ACC112 (cell line): ENCODE data around the gene VRK3.
"Not testable (repeated sequence)": the region's sequence is repeated elsewhere in the genome, so short reads cannot be mapped to it uniquely, and the experiment has no call there.

Experiments used
- H2AFZ ChIP-seq: fragments of 200-600 bp; sonication (generic); one replicate; pipeline ENCODE4 v1.6.0; 2017; ENCODE audit warnings: antibody characterized with exemption, low read length; ENCODE audit not compliant: unreplicated experiment
- H3K27ac ChIP-seq: fragments of 200-600 bp; sonication (generic); 2 replicates; pipeline ENCODE4 v1.5.1; 2014; ENCODE audit warnings: low read depth, mild to moderate bottlenecking, antibody characterized with exemption, low read length, moderate library complexity
- H3K27me3 ChIP-seq: fragments of 200-600 bp; sonication (generic); 2 replicates; pipeline ENCODE4 v1.6.1; 2014; ENCODE audit warnings: mild to moderate bottlenecking, antibody characterized with exemption, low read length, moderate library complexity, mixed read lengths; ENCODE audit not compliant: insufficient read depth
- H3K36me3 ChIP-seq: fragments of 200-600 bp; sonication (generic); 2 replicates; pipeline ENCODE4 v1.6.1; 2016; ENCODE audit warnings: mild to moderate bottlenecking, antibody characterized with exemption, low read length, moderate library complexity, mixed read lengths; ENCODE audit not compliant: insufficient read depth
- H3K4me1 ChIP-seq: fragments of 200-600 bp; sonication (generic); one replicate; pipeline ENCODE4 v1.6.1; 2016; ENCODE audit warnings: low read length, mixed read lengths; ENCODE audit not compliant: insufficient read depth, unreplicated experiment, control insufficient read depth
- H3K4me3 ChIP-seq: fragments of 200-600 bp; sonication (generic); 2 replicates; pipeline ENCODE4 v1.5.1; 2014; ENCODE audit warnings: mild to moderate bottlenecking, low read depth, low read length
- H3K79me2 ChIP-seq: fragments of 200-600 bp; sonication (generic); one replicate; pipeline ENCODE4 v1.6.0; 2016; ENCODE audit warnings: low read length; ENCODE audit not compliant: control insufficient read depth, unreplicated experiment, insufficient read depth

VRK3 gene

DNA sequence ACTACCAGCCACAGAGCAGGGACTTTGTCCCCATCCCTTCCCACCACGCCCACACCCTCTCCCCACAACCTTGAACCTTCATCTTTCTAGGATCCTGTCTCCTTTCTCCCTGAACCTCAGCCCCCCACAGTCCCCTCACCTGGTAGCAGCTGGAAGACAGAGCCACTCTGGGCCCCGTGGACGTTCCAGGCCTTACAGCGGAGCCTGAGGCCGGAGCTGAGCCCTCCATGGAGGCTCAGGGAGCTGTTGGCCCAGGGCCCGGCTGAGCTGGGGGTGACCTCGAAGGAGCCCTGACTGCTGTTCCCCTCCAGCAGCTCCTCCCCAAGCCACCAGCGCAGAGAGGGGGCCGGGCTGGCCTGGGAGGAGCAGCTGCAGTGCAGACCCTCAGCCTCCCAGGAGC lies 67.0 kb downstream of the VRK3 start:
- H3K79me2 ChIP-seq, H3K27ac ChIP-seq, H3K4me3 ChIP-seq, H3K27me3 ChIP-seq, H3K4me1 ChIP-seq, H2AFZ ChIP-seq, H3K36me3 ChIP-seq: not testable (repeated sequence)

DNA sequence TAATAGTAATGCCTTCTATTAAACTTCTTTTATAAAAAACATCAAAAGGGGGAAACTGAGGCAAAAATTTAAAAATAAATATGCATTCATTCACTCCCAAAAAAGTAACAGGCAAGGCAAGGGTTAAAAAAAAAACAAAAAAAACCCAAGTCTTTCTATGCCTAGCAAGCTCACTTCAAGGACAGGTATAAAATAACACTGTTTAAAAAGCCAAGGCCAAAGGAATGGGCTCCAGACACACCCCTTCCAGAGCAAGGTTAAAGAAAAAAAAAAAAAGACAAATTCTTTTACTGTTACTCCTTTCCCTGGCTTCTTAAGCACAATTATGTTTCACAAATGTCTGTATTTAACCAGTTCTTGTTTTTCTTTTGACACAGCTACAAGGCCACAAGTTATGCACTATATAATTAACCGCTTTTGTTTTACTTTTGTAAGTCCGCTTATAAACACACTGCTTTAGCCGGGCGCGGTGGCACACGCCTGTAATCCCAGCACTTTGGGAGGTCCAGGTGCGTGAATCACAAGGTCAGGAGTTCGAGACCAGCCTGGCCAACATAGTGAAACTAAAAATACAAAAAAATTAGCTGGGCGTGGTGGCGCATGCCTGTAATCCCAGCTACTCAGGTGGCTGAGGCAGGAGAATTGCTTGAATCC lies 67.8 kb downstream of the VRK3 start:
- Histone ChIP-seq H2AFZ (no peak overlapping the region), H3K79me2 (no peaks in the 10 kb centered on the region), H3K27me3 (no peaks in the 10 kb centered on the region), H3K36me3 (no peaks in the 10 kb centered on the region), H3K4me3 (no peak overlapping the region), H3K27ac (no peak overlapping the region), H3K4me1 (no peaks in the 10 kb centered on the region)

DNA sequence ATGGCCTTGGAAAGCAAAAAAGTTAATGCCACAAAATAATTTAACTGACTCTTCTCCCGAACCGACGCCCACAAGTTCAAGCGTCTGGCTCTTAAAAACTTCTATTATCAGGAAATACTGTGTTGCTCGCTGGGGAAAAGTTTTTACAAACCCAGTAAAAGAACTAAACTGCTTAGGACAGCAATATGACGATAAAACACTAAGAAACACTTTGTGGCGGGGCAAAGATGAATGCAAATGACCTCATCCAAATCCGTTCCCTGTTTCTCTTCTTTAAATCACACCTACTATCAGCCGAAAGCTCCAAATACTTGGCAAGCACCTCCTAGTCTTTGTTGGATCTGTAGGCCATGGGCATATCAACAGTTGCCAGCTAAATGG lies 69.1 kb downstream of the VRK3 start:
- Histone ChIP-seq H2AFZ (no peak overlapping the region), H3K79me2 (no peaks in the 10 kb centered on the region), H3K4me1 (no peaks in the 10 kb centered on the region), H3K27me3 (no peaks in the 10 kb centered on the region), H3K27ac (no peak overlapping the region), H3K4me3 (no peak overlapping the region), H3K36me3 (no peaks in the 10 kb centered on the region)

DNA sequence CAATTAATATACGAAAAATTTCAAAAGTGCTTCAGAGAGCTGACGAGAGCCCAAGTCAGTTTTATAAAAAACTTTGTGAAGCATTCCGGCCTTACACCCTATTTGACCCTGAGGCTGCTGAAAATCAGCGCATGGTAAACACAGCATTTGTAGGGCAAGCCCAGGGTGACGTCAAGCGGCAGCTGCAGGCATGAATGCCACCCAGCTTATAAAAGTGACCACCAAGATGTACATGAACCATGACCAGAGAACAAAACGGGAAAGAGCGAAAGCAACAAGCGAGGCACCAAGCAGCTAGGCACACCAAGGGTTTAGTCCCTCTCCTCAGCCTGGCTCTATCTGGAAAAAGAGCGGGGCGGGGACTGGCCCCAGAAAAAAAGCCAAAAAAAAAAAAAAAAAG lies 70.2 kb downstream of the VRK3 start:
- no peak overlapping the region for H3K4me3 ChIP-seq
- no peaks in the 10 kb centered on the region for H3K4me1 ChIP-seq
- H3K36me3 ChIP-seq, result no peaks in the 10 kb centered on the region
- H3K27me3 ChIP-seq, result no peaks in the 10 kb centered on the region
- no peak overlapping the region for H2AFZ ChIP-seq
- H3K79me2 ChIP-seq, result no peaks in the 10 kb centered on the region
- no peak overlapping the region for H3K27ac ChIP-seq

DNA sequence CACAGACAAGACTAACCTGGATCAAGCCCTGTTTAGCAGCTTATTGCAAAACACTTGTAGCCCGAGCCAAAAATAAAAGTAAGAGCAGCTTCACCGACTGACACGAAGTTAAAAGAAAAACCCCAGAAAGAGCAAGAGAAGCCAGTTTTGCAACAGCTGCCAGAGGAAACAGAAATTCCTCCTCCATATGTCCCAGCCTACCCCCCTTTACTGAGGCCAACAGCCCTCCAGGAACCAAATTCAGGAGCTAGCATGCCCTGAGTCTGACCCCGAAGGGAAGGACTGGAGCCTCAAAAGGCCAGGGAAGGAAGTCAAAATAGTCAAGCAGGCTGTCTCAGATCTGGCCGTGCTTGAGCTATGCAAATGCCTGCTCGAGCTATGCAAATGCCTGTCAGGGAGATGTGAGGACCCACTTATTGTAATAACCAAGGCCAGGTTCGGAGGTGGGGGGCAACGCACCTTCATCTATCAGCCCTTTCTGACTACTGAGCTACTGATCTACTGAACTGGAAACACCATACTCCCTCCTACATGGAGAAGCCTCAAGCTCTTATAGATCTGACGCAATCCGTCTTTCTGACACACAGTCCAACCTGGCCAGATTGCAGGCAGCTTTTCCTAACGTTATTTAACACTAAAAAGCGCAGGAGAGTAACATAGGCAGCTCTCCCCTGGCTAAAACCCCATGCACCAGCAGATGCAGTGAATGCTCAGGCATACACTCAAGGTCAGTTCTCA lies 70.9 kb downstream of the VRK3 start:
- no peak overlapping the region for H2AFZ ChIP-seq
- H3K36me3 ChIP-seq, result no peaks in the 10 kb centered on the region
- H3K4me3 ChIP-seq, result no peak overlapping the region
- no peaks in the 10 kb centered on the region for H3K27me3 ChIP-seq
- H3K4me1 ChIP-seq, result no peaks in the 10 kb centered on the region
- no peaks in the 10 kb centered on the region for H3K79me2 ChIP-seq
- no peak overlapping the region for H3K27ac ChIP-seq

DNA sequence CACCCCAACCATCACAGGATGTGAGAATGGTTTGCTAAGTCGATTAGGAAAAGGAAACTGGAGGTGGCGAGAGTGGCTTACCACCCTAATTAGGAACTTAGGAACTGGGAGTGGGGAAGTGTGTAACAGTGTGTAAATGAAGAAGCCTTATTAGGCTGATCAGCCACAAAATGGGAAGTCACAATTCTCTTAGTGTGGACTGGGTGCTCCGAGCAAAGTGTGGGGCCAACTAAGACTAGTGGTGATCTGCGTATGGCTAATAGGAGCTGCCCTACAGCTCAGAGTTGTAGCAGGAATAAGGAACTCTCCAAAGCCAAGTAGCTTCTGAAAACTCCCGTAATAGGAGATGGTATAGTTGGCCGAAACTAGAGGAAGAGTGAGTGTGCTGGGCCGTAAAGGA lies 71.8 kb downstream of the VRK3 start:
- H3K79me2 ChIP-seq, result no peaks in the 10 kb centered on the region
- H2AFZ ChIP-seq, result no peak overlapping the region
- H3K36me3 ChIP-seq, result no peaks in the 10 kb centered on the region
- H3K27me3 ChIP-seq, result no peaks in the 10 kb centered on the region
- H3K4me3 ChIP-seq, result no peak overlapping the region
- no peaks in the 10 kb centered on the region for H3K4me1 ChIP-seq
- H3K27ac ChIP-seq, result no peak overlapping the region

DNA sequence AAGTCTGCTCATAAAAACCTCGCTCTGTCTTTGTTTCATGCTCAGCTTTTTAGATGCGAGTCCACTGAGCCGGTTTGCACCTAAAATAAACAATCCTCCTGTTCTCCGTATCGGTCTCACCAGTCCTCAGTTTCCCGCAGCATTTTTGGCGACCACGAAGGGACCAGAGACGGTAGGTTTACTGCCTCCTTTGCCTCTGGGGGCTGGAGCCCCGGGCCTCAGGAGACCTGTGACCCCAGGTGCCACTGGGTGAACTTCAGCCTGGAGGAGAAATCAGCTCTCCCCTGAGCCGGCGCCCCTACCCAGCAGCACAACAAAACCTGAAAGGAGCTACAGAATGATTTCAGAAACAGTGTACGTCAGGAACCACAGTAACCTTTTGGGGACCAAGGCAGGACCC lies 72.3 kb downstream of the VRK3 start:
- H3K27me3 ChIP-seq, result no peaks in the 10 kb centered on the region
- H3K4me1 ChIP-seq, result no peaks in the 10 kb centered on the region
- no peak overlapping the region for H3K4me3 ChIP-seq
- H2AFZ ChIP-seq, result no peak overlapping the region
- no peaks in the 10 kb centered on the region for H3K79me2 ChIP-seq
- H3K36me3 ChIP-seq, result no peaks in the 10 kb centered on the region
- no peak overlapping the region for H3K27ac ChIP-seq

DNA sequence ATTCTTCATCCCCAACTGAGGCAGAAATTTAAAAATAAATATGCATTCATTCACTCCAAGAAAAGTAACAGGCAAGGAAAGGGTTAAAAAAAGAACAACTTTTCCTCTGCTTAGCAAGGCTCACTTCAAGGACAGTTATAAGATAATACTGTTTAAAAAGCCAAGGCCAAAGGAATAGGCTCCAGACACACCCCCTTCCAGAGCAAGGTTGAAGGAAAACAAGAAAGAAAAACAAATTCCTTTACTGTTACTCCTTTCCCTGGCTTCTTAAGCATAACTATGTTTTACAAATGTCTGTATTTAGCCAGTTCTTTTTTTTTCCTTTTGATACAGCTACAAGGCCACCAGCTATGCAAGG lies 72.7 kb downstream of the VRK3 start:
- Histone ChIP-seq H3K27me3 (no peaks in the 10 kb centered on the region), H3K4me3 (no peak overlapping the region), H3K27ac (no peak overlapping the region), H3K36me3 (no peaks in the 10 kb centered on the region), H2AFZ (no peak overlapping the region), H3K4me1 (no peaks in the 10 kb centered on the region), H3K79me2 (no peaks in the 10 kb centered on the region)

DNA sequence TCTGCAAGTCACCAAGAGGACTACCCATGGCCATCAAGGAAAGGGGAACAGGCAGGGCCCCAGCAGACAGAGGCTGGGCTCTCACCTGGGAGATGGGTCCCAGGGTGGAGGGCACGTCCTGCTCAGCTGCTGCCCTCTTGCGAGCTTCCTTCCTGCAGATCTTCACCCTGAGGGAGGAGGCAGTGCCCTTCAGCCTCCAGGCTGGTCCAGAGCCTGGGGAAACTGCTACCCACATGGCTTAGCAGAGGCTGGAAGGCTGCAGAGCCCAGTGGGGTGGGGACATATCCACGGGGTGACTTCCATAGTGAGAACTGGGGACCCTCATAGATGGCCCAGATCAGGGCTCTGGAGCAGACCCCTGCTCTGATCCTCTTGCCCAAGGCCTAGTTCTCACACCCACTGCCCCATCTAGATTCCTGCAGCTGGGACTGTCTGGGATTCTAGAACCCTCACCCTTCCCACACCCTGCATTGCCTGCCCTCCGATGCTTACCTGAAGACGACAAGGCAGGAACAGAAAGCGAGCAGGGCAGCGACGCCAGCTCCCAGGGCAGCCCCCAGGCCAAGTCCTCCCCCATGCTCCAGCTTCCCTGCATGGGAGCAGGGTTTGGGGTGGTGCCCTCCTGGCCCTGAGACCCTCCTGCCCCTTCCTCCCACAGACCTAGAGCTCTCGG lies 73.2 kb downstream of the VRK3 start:
- H3K36me3 ChIP-seq, result no peaks in the 10 kb centered on the region
- H3K79me2 ChIP-seq, result no peaks in the 10 kb centered on the region
- H3K4me1 ChIP-seq, result no peaks in the 10 kb centered on the region
- H3K27ac ChIP-seq, result no peak overlapping the region
- no peak overlapping the region for H3K4me3 ChIP-seq
- no peaks in the 10 kb centered on the region for H3K27me3 ChIP-seq
- no peak overlapping the region for H2AFZ ChIP-seq

DNA sequence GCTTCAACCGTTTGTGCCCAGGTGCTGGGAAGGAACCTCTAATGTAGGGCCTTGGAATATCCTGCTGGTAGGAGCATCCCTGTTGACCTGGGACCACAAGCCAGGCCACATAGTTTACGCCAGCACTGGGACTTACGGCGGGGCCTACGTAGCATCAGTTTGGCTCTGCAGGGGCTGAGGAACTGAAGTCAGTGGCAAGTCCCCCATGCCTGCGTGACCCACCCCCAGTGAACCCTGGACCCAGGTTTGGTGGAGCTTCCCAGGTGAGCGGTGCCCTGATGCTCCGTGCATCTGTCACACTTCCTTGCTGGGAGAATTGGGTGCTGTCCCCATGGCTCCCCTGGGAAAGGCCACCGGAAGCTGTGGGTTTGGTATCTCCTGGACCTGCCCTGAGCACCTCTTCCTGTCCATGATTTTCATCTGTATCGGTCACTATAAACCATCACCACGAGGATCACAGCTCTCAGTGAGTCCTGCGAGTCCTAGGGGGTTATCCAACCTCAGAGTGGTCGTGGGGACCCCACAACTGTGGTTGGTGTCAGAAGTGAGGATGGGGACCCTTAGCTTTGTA lies 74.1 kb downstream of the VRK3 start:
- Histone ChIP-seq H3K27ac (no peak overlapping the region), H2AFZ (no peak overlapping the region), H3K27me3 (no peaks in the 10 kb centered on the region), H3K4me3 (no peak overlapping the region), H3K79me2 (no peaks in the 10 kb centered on the region), H3K36me3 (no peaks in the 10 kb centered on the region), H3K4me1 (no peaks in the 10 kb centered on the region)

DNA sequence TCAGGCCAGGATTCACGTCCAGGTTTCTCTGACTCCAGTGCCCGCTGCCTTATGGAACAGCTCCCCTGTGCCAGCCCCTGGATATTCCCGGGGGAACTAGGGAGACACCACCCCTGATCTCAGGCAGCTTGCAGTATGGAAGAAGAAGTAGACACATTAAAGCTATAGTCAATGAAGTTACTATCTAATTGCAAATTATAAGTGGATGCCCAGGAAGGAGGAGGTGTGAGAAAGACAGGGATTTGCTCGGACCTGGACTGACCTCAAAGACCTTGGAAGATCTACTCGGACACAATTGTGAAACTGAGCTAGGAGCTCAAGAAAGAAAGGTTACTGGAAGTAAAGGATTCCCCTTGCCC lies 74.6 kb downstream of the VRK3 start:
- H3K27me3 ChIP-seq, result no peaks in the 10 kb centered on the region
- H2AFZ ChIP-seq, result no peak overlapping the region
- no peaks in the 10 kb centered on the region for H3K79me2 ChIP-seq
- H3K36me3 ChIP-seq, result no peaks in the 10 kb centered on the region
- H3K27ac ChIP-seq, result no peak overlapping the region
- H3K4me3 ChIP-seq, result no peak overlapping the region
- H3K4me1 ChIP-seq, result no peaks in the 10 kb centered on the region
